Hepatocyte (in vitro differentiated cells): ENCODE data around the gene PTTG1IP. TPM values are rescaled to one million over a fixed set of nuclear protein-coding genes. Genes with fewer than 3 reads are reported as not detected.

Experiments used
- DNase-seq: peaks from one replicate; pipeline ENCODE4 v3.0.0-alpha.2; 2016; ENCODE audit warnings: low spot score
- H2AFZ ChIP-seq: fragments of 200-600 bp; sonication (generic); 2 replicates; pipeline ENCODE4 v1.6.0; 2016; ENCODE audit warnings: antibody characterized with exemption, mild to moderate bottlenecking
- H3K27ac ChIP-seq: fragments of 200-600 bp; sonication (generic); 2 replicates; pipeline ENCODE4 v1.5.1; 2016; ENCODE audit warnings: mild to moderate bottlenecking
- H3K27me3 ChIP-seq: fragments of 200-600 bp; sonication (generic); 2 replicates; pipeline ENCODE4 v1.6.1; 2016
- H3K36me3 ChIP-seq: fragments of 200-600 bp; sonication (generic); replicated peaks from 2 replicates; pipeline ENCODE4 v1.5.1; 2016; ENCODE audit warnings: low read depth; ENCODE audit not compliant: insufficient read depth
- H3K4me1 ChIP-seq: fragments of 200-600 bp; sonication (generic); 2 replicates; pipeline ENCODE4 v1.5.1; 2016; ENCODE audit warnings: mild to moderate bottlenecking, moderate library complexity; ENCODE audit not compliant: insufficient read depth
- H3K4me2 ChIP-seq: fragments of 200-600 bp; sonication (generic); 2 replicates; pipeline ENCODE4 v1.6.0; 2016
- H3K4me3 ChIP-seq: fragments of 200-600 bp; sonication (generic); 2 replicates; pipeline ENCODE4 v1.5.1; 2016; ENCODE audit warnings: mild to moderate bottlenecking
- H3K79me2 ChIP-seq: fragments of 200-600 bp; sonication (generic); 2 replicates; pipeline ENCODE4 v1.6.0; 2017; ENCODE audit warnings: mild to moderate bottlenecking
- H3K9me2 ChIP-seq: fragments of 200-600 bp; sonication (generic); replicated peaks from 2 replicates; pipeline ENCODE4 v1.6.0; 2017; ENCODE audit warnings: mild to moderate bottlenecking; ENCODE audit not compliant: insufficient read depth
- H3K9me3 ChIP-seq: fragments of 200-600 bp; sonication (generic); 2 replicates; pipeline ENCODE4 v1.5.1; 2016; ENCODE audit warnings: low read depth, mild to moderate bottlenecking
- H4K20me1 ChIP-seq: fragments of 200-600 bp; sonication (generic); 2 replicates; pipeline ENCODE4 v1.6.0; 2016; ENCODE audit warnings: mild to moderate bottlenecking; ENCODE audit not compliant: insufficient read depth, poor library complexity, severe bottlenecking
- CTCF ChIP-seq: fragments of 200-600 bp; sonication (generic); IDR thresholded peaks from 2 replicates; pipeline ENCODE4 v1.5.1; 2016; ENCODE audit warnings: antibody characterized with exemption, mild to moderate bottlenecking; ENCODE audit not compliant: poor library complexity
- EZH2 ChIP-seq: fragments of 200-600 bp; sonication (generic); IDR thresholded peaks from 2 replicates; pipeline ENCODE4 v1.6.1; 2016; ENCODE audit warnings: antibody characterized with exemption, mild to moderate bottlenecking, borderline replicate concordance
- EZH2phosphoT487 ChIP-seq: fragments of 200-600 bp; sonication (generic); IDR thresholded peaks from one replicate; pipeline ENCODE4 v1.6.1; 2018; ENCODE audit warnings: antibody characterized with exemption, mild to moderate bottlenecking, low read depth, moderate library complexity; ENCODE audit not compliant: unreplicated experiment, severe bottlenecking
- WGBS: methylation state at CpG from one replicate; pipeline ENCODE4 v1.1.6; 2016; ENCODE audit warnings: low lambda C conversion rate; ENCODE audit errors: missing lambda C conversion rate; 5-methylcytosine and 5-hydroxymethylcytosine counted together
- polyA plus RNA-seq: library from polyadenylated mRNA; unstranded; fragments of >200 nt; fragmentation: Nextera tagmentation; extraction: Ambion mirVana; gene quantifications from 2 replicates; pipeline ENCODE4 v1.2.1, GENCODE V29; 2016
- total RNA-seq: library from RNA; depleted of rRNA; stranded (reverse); fragments of >200 nt; gene quantifications from 2 replicates; pipeline ENCODE4 v1.2.3, GENCODE V29; 2014

PTTG1IP gene
- total and polyA plus RNA-seq, 2 experiments from 2014 or later, result 344 to 362 TPM

DNA sequence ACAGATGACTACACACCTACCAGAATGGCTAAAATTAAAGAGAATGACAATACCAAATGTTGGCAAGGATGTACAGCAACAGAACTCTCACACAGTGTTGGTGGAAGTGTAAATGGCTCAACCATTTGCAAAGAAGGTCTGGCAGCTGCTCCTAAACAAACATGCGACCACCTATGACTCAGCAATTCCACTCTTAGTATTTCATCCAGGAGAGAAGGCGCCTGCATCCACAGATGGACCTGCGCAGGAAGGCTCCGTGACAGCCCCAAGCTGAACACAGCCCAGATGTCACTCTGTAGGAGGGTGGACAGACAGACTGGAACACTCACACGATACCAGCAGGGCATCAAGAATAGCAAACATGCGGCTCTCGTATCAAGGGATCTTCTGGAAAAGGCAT, 6.7 kb downstream of the PTTG1IP start:
- Histone ChIP-seq H3K9me2 (no peaks in the 10 kb centered on the region), H3K27ac (peak overlapping the region; percentile 70), H3K4me3 (no peak overlapping the region), H3K36me3 (no peaks in the 10 kb centered on the region), H3K9me3 (no peaks in the 10 kb centered on the region), H3K79me2 (peaks cover 92% of the 10 kb centered on the region), H3K4me1 (peaks cover 49% of the 10 kb centered on the region), H3K4me2 (peak overlapping the region; percentile 42), H4K20me1 (peaks cover 91% of the 10 kb centered on the region), H3K27me3 (no peaks in the 10 kb centered on the region), H2AFZ (no peak overlapping the region)
- DNase-seq, result peak; percentile 40
- TF ChIP-seq CTCF (no peak), EZH2phosphoT487 (no peak), EZH2 (no peak)
- WGBS, result 54% methylated on average over 7 of the region's 7 CpGs

DNA sequence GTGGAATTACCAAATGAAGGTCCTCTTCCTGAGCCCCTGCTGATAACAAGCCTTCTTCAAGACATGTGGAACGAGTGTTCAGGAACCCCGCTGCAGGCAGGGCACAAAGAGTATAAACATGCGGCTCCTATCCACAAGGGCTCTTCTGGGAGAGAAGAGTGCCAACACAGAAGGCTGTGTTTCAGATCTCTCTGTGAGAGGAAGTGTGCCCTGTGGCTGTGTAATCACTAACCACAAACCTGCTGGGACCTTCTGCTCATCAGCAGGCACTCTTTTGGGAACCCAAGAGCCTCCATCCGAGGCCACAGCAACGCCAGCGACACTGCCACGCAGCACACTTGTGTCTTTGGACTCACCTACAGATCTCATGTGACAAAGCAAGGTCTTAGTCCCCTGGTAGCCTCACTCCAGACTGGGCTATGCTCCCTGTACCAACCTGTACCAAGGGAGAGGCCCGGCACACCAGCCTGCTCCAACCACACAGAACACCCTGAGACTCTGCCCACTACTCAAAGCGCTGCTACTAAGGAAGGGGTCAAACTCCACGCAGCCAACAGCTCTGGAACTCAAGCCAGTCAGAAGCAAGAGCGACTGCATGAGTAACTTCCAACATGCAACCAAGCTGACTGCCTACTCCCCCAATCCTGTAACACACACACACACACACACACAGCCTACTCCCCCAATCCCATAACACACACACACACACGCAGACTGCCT, 7.8 kb downstream of the PTTG1IP start:
- no peaks in the 10 kb centered on the region for H3K9me3 ChIP-seq
- peak overlapping the region; percentile 54 for H3K4me2 ChIP-seq
- DNase-seq, result peak; percentile 34
- TF ChIP-seq EZH2 (no peak), CTCF (no peak), EZH2phosphoT487 (no peak)
- H3K27me3 ChIP-seq, result no peaks in the 10 kb centered on the region
- no peak overlapping the region for H3K4me3 ChIP-seq
- H3K9me2 ChIP-seq, result no peaks in the 10 kb centered on the region
- peaks cover 91% of the 10 kb centered on the region for H4K20me1 ChIP-seq
- no peaks in the 10 kb centered on the region for H3K36me3 ChIP-seq
- H3K79me2 ChIP-seq, result peaks cover 92% of the 10 kb centered on the region
- H2AFZ ChIP-seq, result no peak overlapping the region
- H3K27ac ChIP-seq, result peak overlapping the region; percentile 70
- 82% methylated on average over 11 of the region's 12 CpGs for WGBS
- H3K4me1 ChIP-seq, result peaks cover 40% of the 10 kb centered on the region

DNA sequence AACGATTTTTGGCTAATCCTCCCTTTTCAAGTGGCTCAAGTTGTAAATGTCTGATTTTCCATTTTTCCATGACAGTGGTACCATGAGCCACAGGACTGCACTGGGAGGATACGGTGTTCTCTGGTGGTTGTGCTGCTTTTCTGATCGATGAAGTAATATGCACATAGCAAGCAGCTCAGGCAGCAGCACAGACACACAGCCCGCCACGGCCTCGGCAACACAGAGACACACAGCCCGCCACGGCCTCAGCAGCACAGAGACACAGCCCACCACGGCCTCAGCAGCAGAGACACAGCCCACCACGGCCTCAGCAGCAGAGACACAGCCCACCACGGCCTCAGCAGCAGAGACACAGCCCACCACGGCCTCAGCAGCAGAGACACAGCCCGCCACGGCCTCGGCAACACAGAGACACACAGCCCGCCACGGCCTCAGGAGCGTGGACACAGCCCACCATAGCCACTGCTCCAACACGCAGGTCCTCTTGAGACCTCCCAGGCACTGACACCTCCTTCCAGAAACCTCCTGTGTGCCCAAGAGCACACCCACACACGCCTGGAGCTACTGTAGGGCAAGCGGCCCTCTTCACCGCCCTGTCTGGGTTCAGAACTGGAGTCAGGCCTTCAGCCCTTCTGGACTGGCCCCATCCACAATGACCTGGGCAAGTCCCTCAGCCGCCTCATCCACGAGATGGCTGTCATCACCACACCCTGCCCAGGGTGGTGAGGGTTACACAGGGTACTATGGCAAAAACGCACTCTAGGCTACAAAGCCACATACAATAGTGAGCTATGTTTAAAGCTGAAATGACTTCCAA, 10.4 kb downstream of the PTTG1IP start:
- H3K27me3 ChIP-seq, result no peaks in the 10 kb centered on the region
- no peak overlapping the region for H3K4me2 ChIP-seq
- H3K4me3 ChIP-seq, result no peak overlapping the region
- peaks cover 98% of the 10 kb centered on the region for H3K79me2 ChIP-seq
- H3K4me1 ChIP-seq, result peaks cover 24% of the 10 kb centered on the region
- no peaks in the 10 kb centered on the region for H3K36me3 ChIP-seq
- no peaks in the 10 kb centered on the region for H3K9me2 ChIP-seq
- TF ChIP-seq EZH2phosphoT487, result no peak
- no peak for TF ChIP-seq EZH2
- TF ChIP-seq CTCF, result no peak
- H3K9me3 ChIP-seq, result no peaks in the 10 kb centered on the region
- WGBS, result 93% methylated on average over 25 of the region's 25 CpGs
- peaks cover 97% of the 10 kb centered on the region for H4K20me1 ChIP-seq
- H2AFZ ChIP-seq, result no peak overlapping the region
- no peak overlapping the region for H3K27ac ChIP-seq
- no peak for DNase-seq
